ENCODE measurements around the gene BOLA3.
"Not testable (repeated sequence)": the region's sequence is repeated elsewhere in the genome, so short reads cannot be mapped to it uniquely, and the experiment has no call there.

BOLA3 gene

GRCh38 chr2:74101574-74102300, 46.0 kb downstream of the BOLA3 start:
- no peak for DNase-seq

- no peak for DNase-seq
These were observed 47.2 kb downstream of the BOLA3 start for GRCh38 chr2:74100254-74101216.

GRCh38 chr2:74099835-74100234, 47.9 kb downstream of the BOLA3 start:
- DNase-seq = no peak

GRCh38 chr2:74099271-74099670, 48.4 kb downstream of the BOLA3 start:
- no peak for DNase-seq

- no peak for DNase-seq
These were observed 50.1 kb downstream of the BOLA3 start for GRCh38 chr2:74097574-74097973.

GRCh38 chr2:74096052-74096451, 51.7 kb downstream of the BOLA3 start:
- DNase-seq = no peak

GRCh38 chr2:74095632-74096031, 52.1 kb downstream of the BOLA3 start:
- DNase-seq = no peak

- DNase-seq = no peak
These were observed 53.4 kb downstream of the BOLA3 start for GRCh38 chr2:74094291-74094690.

- DNase-seq = no peak
These were observed 53.9 kb downstream of the BOLA3 start for GRCh38 chr2:74093840-74094239.

- no peak for DNase-seq
These were observed 54.3 kb downstream of the BOLA3 start for GRCh38 chr2:74093426-74093825.

- no peak for DNase-seq
These were observed 55.4 kb downstream of the BOLA3 start for GRCh38 chr2:74092275-74092674.

- DNase-seq = no peak
These were observed 56.3 kb downstream of the BOLA3 start for GRCh38 chr2:74091391-74091790.

- no peak for DNase-seq
These were observed 57.6 kb downstream of the BOLA3 start for GRCh38 chr2:74089816-74090745.

- DNase-seq = not testable (repeated sequence)
These were observed 59.0 kb downstream of the BOLA3 start for GRCh38 chr2:74088676-74089075.

- no peak for DNase-seq
These were observed 60.0 kb downstream of the BOLA3 start for GRCh38 chr2:74087696-74088095.

GRCh38 chr2:74086021-74086420, 61.7 kb downstream of the BOLA3 start:
- DNase-seq = no peak
